GM21825 (cell line): ENCODE results near the gene IL17RC.
"Not testable (repeated sequence)": the region's sequence is repeated elsewhere in the genome, so short reads cannot be mapped to it uniquely, and the experiment has no call there.

ENCODE experiments used
- ATAC-seq: cut with Tn5 transposase; IDR thresholded peaks from one replicate; pipeline ENCODE4 v1.9.1; 2021; ENCODE audit warnings: mild to moderate bottlenecking, moderate library complexity; ENCODE audit not compliant: unreplicated experiment

Gene IL17RC

DNA sequence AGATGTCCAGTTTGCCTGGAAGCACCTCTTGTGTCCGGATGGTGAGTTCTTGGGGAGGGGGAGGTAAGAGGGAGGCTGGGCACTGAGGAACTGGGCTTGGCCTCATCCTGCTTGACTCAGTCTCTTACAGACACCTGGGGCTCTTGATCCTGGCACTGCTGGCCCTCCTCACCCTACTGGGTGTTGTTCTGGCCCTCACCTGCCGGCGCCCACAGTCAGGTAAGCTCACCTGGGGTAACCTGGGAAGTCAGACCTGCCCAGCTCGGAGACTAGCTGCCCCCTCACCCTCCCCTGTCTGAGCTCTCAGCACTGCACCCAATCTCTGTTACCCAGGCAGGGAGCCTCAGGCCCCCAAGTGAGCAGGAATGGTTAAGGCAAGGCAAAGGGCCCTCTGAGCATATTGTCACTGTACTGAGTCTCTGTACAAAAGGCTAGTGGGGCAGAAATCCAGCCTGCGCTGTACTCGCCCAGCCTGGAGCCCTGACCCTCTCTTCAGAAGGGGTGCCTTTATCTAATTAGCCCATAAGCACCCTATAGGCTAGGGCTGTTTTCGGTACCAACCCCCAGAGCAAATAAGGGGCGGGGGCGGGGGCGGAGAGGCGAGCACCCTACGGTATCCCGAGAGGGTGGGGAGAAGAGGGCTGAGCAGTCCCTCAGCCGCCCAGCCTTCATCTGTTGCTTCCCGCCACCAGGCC is 2.2 kb upstream of the IL17RC start:
- ATAC-seq, result no peak

GRCh38 chr3:9915254-9916141 is 1.4 kb upstream of the IL17RC start:
- no peak for ATAC-seq

DNA sequence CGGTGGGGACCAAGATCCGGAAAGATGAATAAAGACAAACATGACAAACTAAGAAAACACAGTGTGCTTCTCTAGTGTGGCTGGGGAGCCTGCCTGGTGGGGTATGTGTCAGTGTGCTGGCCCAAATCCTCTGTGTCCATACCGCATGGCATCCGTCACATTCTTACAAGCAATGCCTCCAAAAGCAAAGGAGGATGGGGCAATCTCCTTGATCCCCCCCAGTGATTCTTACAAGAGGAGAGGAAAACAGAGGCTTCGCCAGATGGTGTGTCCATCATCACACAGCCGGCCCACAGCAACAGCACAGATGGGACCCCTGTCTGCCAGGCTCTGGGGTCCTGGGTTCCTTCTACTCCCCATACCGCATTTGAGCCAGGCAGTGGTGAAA is 558 bp upstream of the IL17RC start:
- no peak for ATAC-seq

GRCh38 chr3:9917820-9918219 is 922 bp downstream of the IL17RC start:
- ATAC-seq, result no peak

GRCh38 chr3:9918261-9919038 is 1.6 kb downstream of the IL17RC start:
- no peak for ATAC-seq

DNA sequence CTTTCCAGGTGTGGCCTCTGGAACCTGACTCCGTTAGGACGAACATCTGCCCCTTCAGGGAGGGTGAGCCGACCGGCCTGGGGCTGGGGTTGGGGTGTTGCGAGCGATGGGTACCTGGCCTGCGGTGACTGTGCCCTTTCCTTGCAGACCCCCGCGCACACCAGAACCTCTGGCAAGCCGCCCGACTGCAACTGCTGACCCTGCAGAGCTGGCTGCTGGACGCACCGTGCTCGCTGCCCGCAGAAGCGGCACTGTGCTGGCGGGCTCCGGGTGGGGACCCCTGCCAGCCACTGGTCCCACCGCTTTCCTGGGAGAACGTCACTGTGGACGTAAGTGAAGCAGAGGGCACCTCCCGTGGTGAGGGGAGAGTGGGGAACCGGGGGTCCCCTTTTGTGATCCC is 11.3 kb downstream of the IL17RC start:
- no peak for ATAC-seq

DNA sequence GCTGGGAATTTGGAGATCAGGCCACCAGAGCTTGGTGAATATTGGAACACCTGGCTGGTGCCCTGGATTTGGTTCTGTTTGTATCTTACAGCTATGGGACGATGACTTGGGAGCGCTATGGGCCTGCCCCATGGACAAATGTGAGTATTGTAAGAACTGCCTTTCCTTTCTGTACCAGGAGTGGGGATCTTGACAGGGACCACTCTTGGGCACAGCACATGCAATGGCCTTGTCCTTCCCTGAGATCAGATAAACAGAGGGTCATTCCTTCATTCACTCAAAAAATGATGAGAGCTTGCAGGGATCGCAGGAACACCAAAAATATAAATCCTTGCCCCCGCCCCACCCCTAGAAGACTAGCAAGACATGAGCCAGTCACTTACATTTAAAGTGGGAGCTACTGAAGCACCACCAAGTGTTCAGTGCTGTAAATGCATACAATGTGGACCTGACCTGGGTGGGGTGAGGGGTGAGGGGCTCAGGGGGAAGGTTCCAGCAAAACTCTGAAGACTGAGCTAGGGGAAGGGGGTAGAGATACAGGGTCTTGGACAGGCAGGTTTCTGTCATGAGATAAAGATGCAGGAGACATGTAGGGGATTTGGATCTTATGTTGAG is 14.0 kb downstream of the IL17RC start:
- no peak for ATAC-seq

DNA sequence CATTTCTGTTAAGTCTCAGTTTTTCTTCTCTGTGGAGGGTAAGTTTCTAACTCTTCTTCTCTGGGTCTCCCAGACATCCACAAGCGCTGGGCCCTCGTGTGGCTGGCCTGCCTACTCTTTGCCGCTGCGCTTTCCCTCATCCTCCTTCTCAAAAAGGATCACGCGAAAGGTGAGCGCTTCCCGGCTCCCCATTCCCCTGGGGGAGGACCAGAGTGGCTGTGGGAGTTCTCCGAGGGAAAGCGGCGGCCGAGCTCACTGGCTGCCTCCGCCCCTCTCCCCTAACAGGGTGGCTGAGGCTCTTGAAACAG is 15.6 kb downstream of the IL17RC start:
- ATAC-seq, result no peak

- peak; percentile 61 for ATAC-seq
These were observed 16.1 kb downstream of the IL17RC start for GRCh38 chr3:9932843-9933560.

DNA sequence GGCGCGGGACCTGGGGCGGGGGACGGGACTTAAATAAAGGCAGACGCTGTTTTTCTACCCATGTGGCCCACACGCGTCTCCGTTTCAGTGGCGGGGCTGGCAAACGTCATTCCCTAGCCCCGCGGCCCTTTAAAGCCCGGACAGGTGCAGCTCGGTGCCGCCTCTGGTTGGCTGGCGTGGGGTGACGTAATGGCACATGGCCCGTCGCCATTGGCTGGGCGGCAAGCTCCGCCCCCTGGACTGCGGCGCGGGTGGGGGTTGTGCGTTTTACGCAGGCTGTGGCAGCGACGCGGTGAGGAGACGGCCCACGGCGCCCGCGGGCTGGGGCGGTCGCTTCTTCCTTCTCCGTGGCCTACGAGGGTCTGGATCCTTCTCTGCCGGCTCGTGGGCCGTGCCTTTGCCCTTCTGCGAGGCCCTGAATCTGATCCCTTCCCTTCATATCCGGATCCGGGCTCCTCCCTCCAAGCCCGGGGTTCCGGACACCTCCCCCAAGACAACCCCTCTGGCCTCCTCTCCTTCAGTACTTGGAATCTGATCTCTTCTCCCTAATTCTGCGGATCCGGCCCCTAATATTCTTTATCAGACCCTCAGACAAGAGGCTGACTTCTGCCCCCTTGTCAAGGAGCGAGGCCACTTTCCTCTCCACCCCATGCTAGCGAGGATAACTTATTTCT is 16.8 kb downstream of the IL17RC start, which contains the start of gene CRELD1:
TSS of gene CRELD1 (plus strand) at position 274 of the 674 bp plus-strand sequence. CDS start 605 bp downstream, outside the sequence.
- ATAC-seq, result peak; percentile 87

DNA sequence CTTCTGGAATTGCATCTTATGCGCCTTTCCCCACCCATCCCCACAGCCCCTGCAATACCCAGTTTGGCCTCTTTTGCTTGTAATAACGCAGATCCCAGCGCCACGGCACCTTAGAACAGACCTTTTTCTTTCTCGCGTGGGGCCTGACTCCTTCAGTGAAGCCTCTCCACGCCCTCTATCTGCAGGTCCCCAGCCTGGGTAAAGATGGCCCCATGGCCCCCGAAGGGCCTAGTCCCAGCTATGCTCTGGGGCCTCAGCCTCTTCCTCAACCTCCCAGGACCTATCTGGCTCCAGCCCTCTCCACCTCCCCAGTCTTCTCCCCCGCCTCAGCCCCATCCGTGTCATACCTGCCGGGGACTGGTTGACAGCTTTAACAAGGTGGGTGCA is 17.3 kb downstream of the IL17RC start:
- ATAC-seq, result no peak

DNA sequence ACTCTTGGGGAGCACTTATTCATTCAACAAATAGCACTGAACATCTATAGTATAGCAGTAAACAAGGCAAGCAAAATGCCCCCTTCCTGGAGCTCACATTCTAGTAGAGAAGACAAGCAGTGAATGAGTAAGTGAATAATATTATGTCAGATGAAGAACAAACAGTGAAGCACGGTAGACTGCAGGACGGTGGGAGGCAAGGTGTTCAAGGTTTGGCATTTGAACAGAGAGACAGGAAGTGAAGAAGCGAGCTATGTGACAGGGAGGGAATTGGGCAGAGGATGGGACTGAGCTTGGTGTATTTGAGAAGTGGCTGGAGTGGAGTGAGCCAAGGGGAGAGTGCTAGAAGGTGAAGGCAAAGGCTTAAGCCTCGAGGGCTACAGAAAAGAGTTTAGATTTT is 18.1 kb downstream of the IL17RC start:
- ATAC-seq, result no peak

DNA sequence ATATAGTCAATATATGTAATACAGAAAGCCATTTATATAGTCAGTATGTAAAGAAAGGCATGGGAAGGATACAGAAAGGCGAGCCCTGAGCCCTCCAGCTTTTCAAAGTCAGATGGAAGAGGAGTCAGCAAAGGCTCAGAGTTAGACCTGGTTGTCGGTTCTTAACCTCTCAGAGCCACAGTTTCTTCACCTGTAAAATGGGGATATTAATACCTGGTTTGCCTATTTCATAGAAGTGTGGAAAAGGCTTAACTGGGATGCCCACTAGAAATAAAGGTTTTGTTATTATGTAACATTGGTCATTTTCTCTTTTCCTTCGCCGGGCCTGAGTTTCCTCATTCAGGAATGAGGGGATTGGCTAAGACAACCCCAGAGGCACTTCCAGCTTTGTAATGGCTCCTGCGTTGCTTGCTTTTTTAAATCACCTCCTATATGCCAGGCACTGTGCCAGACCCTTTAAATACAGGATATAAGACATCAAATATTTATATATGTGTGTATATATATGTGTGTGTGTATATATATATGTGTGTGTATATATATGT is 19.1 kb downstream of the IL17RC start:
- no peak for ATAC-seq

DNA sequence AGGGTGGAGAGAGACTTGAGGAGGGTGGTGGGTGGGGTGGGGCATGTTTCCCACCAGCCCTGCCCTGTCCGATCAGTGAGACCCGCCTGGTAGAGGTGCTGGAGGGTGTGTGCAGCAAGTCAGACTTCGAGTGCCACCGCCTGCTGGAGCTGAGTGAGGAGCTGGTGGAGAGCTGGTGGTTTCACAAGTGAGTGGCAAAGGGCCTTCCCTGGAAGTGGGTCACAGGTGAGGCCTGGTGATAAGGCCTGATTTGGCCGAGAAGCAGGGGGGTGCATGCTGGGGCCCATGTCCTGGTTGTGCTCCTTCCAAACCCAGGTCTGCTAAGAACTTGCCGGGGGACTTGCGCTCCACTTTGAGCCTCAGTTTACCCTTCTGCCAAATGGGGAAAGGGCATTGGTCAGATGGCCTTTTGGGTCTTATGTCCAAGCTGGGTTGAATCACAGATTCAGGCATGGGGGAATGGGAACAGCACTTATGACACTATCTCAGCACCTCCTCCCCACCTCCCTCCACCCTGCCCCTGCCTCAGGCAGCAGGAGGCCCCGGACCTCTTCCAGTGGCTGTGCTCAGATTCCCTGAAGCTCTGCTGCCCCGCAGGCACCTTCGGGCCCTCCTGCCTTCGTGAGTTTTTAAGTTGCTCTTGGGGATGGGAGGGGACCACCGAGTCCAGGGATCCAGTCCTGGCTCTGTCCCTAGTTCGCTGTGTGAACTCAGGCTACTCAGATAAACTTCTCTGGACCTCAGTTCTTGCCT is 20.8 kb downstream of the IL17RC start:
- no peak for ATAC-seq

DNA sequence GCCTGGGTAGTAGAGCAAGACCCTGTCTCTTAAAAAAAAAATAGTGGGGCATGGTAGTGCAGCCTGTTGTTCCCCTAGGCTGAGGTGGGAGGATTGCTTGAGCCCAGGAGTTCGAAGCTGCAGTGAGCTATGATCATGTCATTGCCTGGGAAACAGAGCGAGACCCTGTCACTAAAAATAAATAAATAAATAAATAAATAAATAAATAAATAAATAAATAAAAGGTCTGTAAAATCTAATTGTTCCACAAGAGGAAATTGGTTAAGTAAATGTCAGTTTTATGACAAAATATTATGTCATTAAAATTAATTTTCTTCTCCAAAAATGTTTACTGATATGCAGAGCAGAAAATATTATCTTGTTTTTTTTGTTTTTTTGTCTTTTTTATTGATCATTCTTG is 22.1 kb downstream of the IL17RC start:
- ATAC-seq, result no peak

DNA sequence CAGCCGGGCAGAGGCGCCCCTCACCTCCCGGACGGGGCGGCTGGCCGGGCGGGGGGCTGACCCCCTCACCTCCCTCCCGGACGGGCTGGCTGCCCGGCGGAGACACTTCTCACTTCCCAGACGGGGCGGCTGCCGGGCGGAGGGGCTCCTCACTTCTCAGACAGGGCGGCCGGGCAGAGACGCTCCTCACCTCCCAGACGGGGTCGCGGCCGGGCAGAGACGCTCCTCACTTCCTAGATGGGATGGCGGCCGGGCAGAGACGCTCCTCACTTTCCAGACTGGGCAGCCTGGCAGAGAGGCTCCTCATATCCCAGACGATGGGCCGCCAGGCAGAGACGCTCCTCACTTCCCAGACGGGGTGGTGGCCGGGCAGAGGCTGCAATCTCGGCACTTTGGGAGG is 23.0 kb downstream of the IL17RC start:
- not testable (repeated sequence) for ATAC-seq

DNA sequence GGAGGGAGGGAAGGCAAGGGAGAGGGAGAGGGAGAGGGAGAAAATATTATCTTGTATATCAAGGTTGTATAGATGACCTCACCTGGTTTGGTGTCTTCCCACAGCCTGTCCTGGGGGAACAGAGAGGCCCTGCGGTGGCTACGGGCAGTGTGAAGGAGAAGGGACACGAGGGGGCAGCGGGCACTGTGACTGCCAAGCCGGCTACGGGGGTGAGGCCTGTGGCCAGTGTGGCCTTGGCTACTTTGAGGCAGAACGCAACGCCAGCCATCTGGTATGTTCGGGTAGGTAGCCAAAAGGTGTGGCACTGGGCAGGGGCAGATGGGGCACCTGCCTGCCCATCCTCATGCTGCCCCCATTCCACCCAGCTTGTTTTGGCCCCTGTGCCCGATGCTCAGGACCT is 23.8 kb downstream of the IL17RC start:
- no peak for ATAC-seq

GRCh38 chr3:9942164-9942563 is 25.3 kb downstream of the IL17RC start:
- ATAC-seq, result no peak
